Activated naive CD4-positive, alpha-beta T cell treated with anti-CD3 and anti-CD28 coated beads, Interleukin-2, amount 10 ng/mL, durations not matched to agents 7 days and 5 days (primary cell): Measurements from ENCODE around the gene OSCP1.

Experiments used
- CTCF ChIA-PET: fragments of 350-600 bp; sonication (Branson Sonifier 250); formaldehyde crosslinking; loops from one replicate; lab custom pipeline; 2021; ENCODE audit warnings: antibody characterized with exemption; lab: Charles Lee
- DNase-seq: peaks from one replicate; pipeline ENCODE4 v3.0.0-alpha.2; 2020
- H3K27ac Mint-ChIP-seq: one replicate; pipeline ENCODE4 v1.8.0; 2021; ENCODE audit warnings: mild to moderate bottlenecking, moderate library complexity, mixed read lengths
- H3K27me3 Mint-ChIP-seq: one replicate; pipeline ENCODE4 v1.8.0; 2021; ENCODE audit warnings: mild to moderate bottlenecking, mixed read lengths
- H3K36me3 Mint-ChIP-seq: one replicate; pipeline ENCODE4 v1.8.0; 2021; ENCODE audit warnings: mixed read lengths
- H3K4me1 Mint-ChIP-seq: one replicate; pipeline ENCODE4 v1.8.0; 2021; ENCODE audit warnings: mixed read lengths
- H3K4me3 Mint-ChIP-seq: one replicate; pipeline ENCODE4 v1.8.0; 2021; ENCODE audit warnings: mild to moderate bottlenecking, moderate library complexity, mixed read lengths
- H3K9me3 Mint-ChIP-seq: one replicate; pipeline ENCODE4 v1.8.0; 2021; ENCODE audit warnings: mixed read lengths

Gene OSCP1

GRCh38 chr1:36400514-36400824 is 49.8 kb downstream of the OSCP1 start:
- H3K9me3 Mint-ChIP-seq: peaks cover 2% of the 10 kb centered on the region
- H3K27me3 Mint-ChIP-seq: peaks cover 5% of the 10 kb centered on the region
- peaks cover 31% of the 10 kb centered on the region for H3K4me1 Mint-ChIP-seq
- DNase-seq: no peak
- CTCF ChIA-PET: interaction anchor here (1.4 to 3.5 kb wide), 2 partner anchors 12 to 252 kb away, joined by 4 to 12 read pairs; partner anchors contain the start of gene TRAPPC3
- no peak overlapping the region for H3K4me3 Mint-ChIP-seq
- no peak overlapping the region for H3K27ac Mint-ChIP-seq
- peaks cover 9% of the 10 kb centered on the region for H3K36me3 Mint-ChIP-seq

DNA sequence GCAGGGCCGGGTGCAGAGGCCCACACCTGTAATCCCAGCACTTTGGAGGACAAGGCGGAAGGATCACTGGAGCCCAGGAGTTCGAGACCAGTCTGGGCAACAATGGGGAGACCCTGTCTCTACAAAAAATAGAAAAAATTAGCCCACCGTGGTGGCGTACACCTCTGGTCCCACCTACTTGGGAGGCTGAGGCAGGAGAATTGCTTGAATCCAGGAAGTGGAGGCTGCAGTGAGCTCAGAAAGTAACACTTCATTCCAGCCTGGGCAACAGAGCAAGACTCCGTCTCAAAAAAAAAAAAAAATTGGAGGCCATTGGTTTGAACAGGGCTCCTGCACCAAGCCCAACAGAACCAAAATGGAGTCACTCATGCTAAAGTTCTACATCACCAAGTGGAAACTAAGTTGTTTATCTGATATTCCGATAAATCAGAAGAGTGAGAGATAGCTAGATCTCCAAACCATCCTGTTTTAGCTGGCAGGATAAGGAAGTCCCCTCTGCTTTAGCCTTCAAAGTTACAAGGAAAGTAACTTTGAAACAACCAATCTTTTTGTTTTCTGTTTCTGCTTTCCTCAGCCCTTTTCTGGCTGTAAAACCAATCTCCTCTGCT is 51.8 kb downstream of the OSCP1 start:
- CTCF ChIA-PET: interaction anchor here (1.9 to 3.6 kb wide), 4 partner anchors 12 to 56 kb away, joined by 10 to 16 read pairs (median 13); no protein-coding TSS in a partner anchor
- Mint-ChIP-seq H3K4me1 (peaks cover 36% of the 10 kb centered on the region), H3K9me3 (peaks cover 2% of the 10 kb centered on the region), H3K27me3 (no peaks in the 10 kb centered on the region), H3K27ac (peak overlapping the region; percentile 95), H3K4me3 (peak overlapping the region; percentile 96), H3K36me3 (peaks cover 16% of the 10 kb centered on the region)
- no peak for DNase-seq

DNA sequence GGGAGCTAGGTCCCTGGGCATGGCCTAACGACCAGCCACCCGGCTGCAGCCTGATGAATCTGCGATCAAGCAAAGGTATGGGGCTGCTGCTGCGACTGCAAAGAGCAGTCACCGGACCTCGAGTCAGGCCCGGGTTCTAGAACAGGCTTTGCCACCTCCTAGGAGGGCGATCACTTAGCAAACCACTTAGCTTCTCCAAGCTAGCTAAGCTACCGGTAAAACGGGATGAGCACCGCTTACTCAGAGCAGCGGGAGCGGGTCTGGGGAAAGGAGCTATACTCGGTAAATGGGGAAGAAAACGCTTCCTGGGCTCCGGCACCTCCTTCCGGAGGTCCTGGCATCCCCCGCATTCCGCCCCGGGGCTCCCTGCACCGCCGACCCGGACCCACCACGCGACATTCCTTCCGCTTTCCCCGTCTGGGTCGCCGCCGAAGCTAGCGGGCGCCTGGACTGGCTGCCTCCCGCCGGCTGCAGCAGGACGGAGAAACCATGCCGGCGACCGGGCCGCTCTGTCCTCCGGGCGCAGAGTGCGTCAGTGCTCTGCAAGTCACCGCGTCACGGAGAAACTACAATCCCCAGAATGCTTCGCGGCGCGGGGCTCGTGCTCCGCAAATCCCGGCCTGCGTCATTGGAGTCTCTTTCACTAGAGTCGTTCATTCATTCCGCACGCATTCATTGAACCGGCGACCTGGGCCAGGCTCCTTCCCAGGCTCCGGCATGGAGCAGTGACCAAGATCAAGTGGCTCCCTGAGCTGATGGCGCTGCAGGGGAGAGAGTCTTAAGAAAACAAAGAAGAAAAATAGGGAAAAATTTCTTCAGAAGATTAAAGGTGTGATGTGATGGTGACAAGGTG is 52.6 kb downstream of the OSCP1 start, which contains the start of gene LSM10:
LSM10 (minus strand) TSS at position 531 of the 853 bp plus-strand sequence. CDS start 3,779 bp downstream, outside the sequence.
- Mint-ChIP-seq H3K27ac (peak within 1 kb of the TSS; percentile 95), H3K4me1 (peaks cover 36% of the 10 kb centered on the region), H3K4me3 (peak within 1 kb of the TSS; percentile 96), H3K9me3 (peaks cover 2% of the 10 kb centered on the region), H3K36me3 (peaks cover 23% of the 10 kb centered on the region), H3K27me3 (no peaks in the 10 kb centered on the region)
- CTCF ChIA-PET: interaction anchor here (1.0 to 3.6 kb wide), 5 partner anchors 9 to 55 kb away, joined by 3 to 16 read pairs (median 12); no protein-coding TSS in a partner anchor
- peak; percentile 95 for DNase-seq

- Mint-ChIP-seq H3K9me3 (peaks cover 2% of the 10 kb centered on the region), H3K4me1 (peaks cover 34% of the 10 kb centered on the region), H3K27me3 (no peaks in the 10 kb centered on the region), H3K27ac (peak overlapping the region; percentile 95), H3K4me3 (peak overlapping the region; percentile 96), H3K36me3 (peaks cover 27% of the 10 kb centered on the region)
- peak; percentile 56 for DNase-seq
- CTCF ChIA-PET: interaction anchor here (1.0 to 3.6 kb wide), 5 partner anchors 9 to 54 kb away, joined by 3 to 16 read pairs (median 12); no protein-coding TSS in a partner anchor
These were observed 53.2 kb downstream of the OSCP1 start for GRCh38 chr1:36397083-36397377.

GRCh38 chr1:36396359-36396758 is 53.9 kb downstream of the OSCP1 start:
- DNase-seq: no peak
- Mint-ChIP-seq H3K4me3 (peak overlapping the region; percentile 96), H3K27me3 (no peaks in the 10 kb centered on the region), H3K36me3 (peaks cover 30% of the 10 kb centered on the region), H3K9me3 (peaks cover 1% of the 10 kb centered on the region), H3K27ac (peak overlapping the region; percentile 95), H3K4me1 (peaks cover 32% of the 10 kb centered on the region)
- CTCF ChIA-PET: interaction anchor here (1.1 to 3.6 kb wide), 3 partner anchors 9 to 44 kb away, joined by 3 to 16 read pairs (median 14); no protein-coding TSS in a partner anchor

GRCh38 chr1:36393686-36394085 is 56.6 kb downstream of the OSCP1 start:
- DNase-seq: no peak
- Mint-ChIP-seq H3K9me3 (no peaks in the 10 kb centered on the region), H3K4me1 (peaks cover 31% of the 10 kb centered on the region), H3K36me3 (peaks cover 45% of the 10 kb centered on the region), H3K27ac (no peak overlapping the region), H3K27me3 (no peaks in the 10 kb centered on the region), H3K4me3 (no peak overlapping the region)
- CTCF ChIA-PET: no interaction called here

DNA sequence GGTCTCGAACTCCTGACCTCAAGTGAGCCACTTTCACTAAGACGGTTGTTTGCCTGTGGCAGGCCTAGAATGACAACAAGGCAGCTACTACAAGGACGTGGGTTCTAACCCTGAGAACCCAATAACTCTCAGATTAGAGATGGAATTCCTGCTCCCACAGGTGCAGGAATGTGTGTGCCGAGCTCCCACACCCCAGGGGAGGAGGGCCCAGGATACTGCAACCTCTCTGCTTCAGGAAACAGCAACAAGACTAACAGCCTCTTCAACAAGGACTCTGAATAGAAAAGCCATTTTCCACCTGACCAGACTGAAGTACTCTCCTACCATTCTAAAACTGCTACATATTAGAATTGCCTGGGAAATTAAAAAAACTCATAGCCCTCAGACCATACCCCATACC is 57.4 kb downstream of the OSCP1 start:
- Mint-ChIP-seq H3K27ac (no peak overlapping the region), H3K27me3 (no peaks in the 10 kb centered on the region), H3K9me3 (no peaks in the 10 kb centered on the region), H3K36me3 (peaks cover 45% of the 10 kb centered on the region), H3K4me3 (no peak overlapping the region), H3K4me1 (peaks cover 28% of the 10 kb centered on the region)
- no peak for DNase-seq
- CTCF ChIA-PET: no interaction called here

GRCh38 chr1:36391271-36391670 is 59.0 kb downstream of the OSCP1 start:
- no peak for DNase-seq
- Mint-ChIP-seq H3K27me3 (no peaks in the 10 kb centered on the region), H3K27ac (peak overlapping the region; percentile 67), H3K36me3 (peaks cover 41% of the 10 kb centered on the region), H3K4me1 (peaks cover 30% of the 10 kb centered on the region), H3K4me3 (no peak overlapping the region), H3K9me3 (no peaks in the 10 kb centered on the region)
- CTCF ChIA-PET: no interaction called here

- Mint-ChIP-seq H3K27ac (peak overlapping the region; percentile 67), H3K36me3 (peaks cover 39% of the 10 kb centered on the region), H3K27me3 (no peaks in the 10 kb centered on the region), H3K4me1 (peaks cover 27% of the 10 kb centered on the region), H3K4me3 (no peak overlapping the region), H3K9me3 (no peaks in the 10 kb centered on the region)
- CTCF ChIA-PET: no interaction called here
- no peak for DNase-seq
These were observed 59.8 kb downstream of the OSCP1 start for GRCh38 chr1:36390411-36390810.

GRCh38 chr1:36389999-36390398 is 60.3 kb downstream of the OSCP1 start:
- Mint-ChIP-seq H3K9me3 (no peaks in the 10 kb centered on the region), H3K27ac (no peak overlapping the region), H3K36me3 (peaks cover 38% of the 10 kb centered on the region), H3K4me1 (peaks cover 26% of the 10 kb centered on the region), H3K27me3 (no peaks in the 10 kb centered on the region), H3K4me3 (no peak overlapping the region)
- CTCF ChIA-PET: no interaction called here
- no peak for DNase-seq

GRCh38 chr1:36389261-36389660 is 61.0 kb downstream of the OSCP1 start:
- peak overlapping the region; percentile 59 for H3K27ac Mint-ChIP-seq
- peaks cover 38% of the 10 kb centered on the region for H3K36me3 Mint-ChIP-seq

GRCh38 chr1:36387141-36387949 is 62.9 kb downstream of the OSCP1 start:
- CTCF ChIA-PET: interaction anchor here (1.0 to 4.5 kb wide), 11 partner anchors 10 to 199 kb away, joined by 3 to 36 read pairs (median 5); partner anchors contain the start of genes LSM10 and SH3D21
- Mint-ChIP-seq H3K4me1 (peaks cover 47% of the 10 kb centered on the region), H3K36me3 (peaks cover 33% of the 10 kb centered on the region), H3K4me3 (peak overlapping the region; percentile 17), H3K9me3 (no peaks in the 10 kb centered on the region), H3K27ac (peak overlapping the region; percentile 100), H3K27me3 (no peaks in the 10 kb centered on the region)
- no peak for DNase-seq

More at GRCh38 chr1:36389261-36389660, 61.0 kb downstream of the OSCP1 start:
- CTCF ChIA-PET: interaction anchor here (0.7 to 1.5 kb wide), 4 partner anchors 20 to 46 kb away, joined by 3 to 6 read pairs (median 3); no protein-coding TSS in a partner anchor
- no peak for DNase-seq
- Mint-ChIP-seq H3K4me1 (peaks cover 28% of the 10 kb centered on the region), H3K4me3 (no peak overlapping the region), H3K27me3 (no peaks in the 10 kb centered on the region), H3K9me3 (no peaks in the 10 kb centered on the region)

DNA sequence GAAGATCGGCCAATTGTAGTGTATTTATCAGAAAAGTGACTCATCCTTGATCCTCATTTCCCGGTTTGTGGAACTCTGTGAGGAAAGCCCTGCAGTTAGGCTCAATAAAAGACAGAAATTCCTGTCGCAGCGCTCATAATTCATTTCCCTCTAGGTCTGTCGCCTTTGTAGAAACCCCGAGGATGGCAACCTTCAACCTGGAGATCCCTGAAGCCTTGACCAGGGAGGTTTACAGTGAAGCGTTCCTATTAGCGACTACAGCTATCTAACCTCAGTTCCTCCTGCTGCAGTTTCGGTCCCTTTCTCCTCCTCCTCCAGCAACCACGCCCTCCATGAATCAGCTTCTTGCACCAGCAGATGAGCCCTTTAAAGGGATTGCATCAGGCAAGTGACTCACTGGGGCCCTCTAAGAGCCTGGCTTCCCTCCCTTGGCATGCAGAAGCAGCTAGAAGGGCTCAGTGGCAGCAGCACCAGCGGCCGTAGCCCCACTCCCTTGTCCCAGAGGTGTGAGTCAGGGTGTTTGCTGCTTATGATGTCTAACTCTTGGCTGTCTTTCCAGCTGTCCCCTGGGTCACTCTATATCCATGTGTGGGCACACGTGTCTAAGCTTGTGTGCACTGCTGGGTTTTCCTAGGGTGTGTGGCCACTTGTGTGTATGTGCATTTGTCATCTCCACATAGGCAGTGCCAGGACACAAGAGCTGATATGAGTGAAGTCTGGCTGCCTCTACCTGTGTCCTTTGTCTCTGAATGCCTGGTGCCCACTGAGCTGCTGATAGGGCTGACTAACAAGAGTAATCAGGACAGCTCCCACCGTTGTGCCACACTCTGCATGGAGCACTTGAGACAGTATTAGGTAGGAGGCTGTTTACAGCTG is 63.7 kb downstream of the OSCP1 start:
- DNase-seq: peak; percentile 94
- no peaks in the 10 kb centered on the region for H3K9me3 Mint-ChIP-seq
- CTCF ChIA-PET: interaction anchor here (1.0 to 4.5 kb wide), 11 partner anchors 11 to 198 kb away, joined by 3 to 36 read pairs (median 5); partner anchors contain the start of genes LSM10 and SH3D21
- H3K27me3 Mint-ChIP-seq: no peaks in the 10 kb centered on the region
- peak overlapping the region; percentile 75 for H3K4me3 Mint-ChIP-seq
- peaks cover 51% of the 10 kb centered on the region for H3K4me1 Mint-ChIP-seq
- peak overlapping the region; percentile 100 for H3K27ac Mint-ChIP-seq
- peaks cover 32% of the 10 kb centered on the region for H3K36me3 Mint-ChIP-seq
